KBM-7 (cell line): Measurements from ENCODE around the gene ALG2.
"Not testable (repeated sequence)": the region's sequence is repeated elsewhere in the genome, so short reads cannot be mapped to it uniquely, and the experiment has no call there.

Source experiments
- DNase-seq: peaks from one replicate; pipeline ENCODE4 v3.0.0-alpha.2; 2015
- in situ Hi-C: fragments of 300-500 bp; cut with MboI; formaldehyde crosslinking; loops from 2 replicates; pipeline ENCODE4 v1.14.3; 2020; ENCODE audit warnings: low sequenced_read_pairs, low pct_unique_long_range_greater_than_20kb, mixed read lengths

The ALG2 gene

GRCh38 chr9:99239341-99240060, 17.8 kb upstream of the ALG2 start:
- in situ Hi-C loops = no loop called here
- DNase-seq = no peak

GRCh38 chr9:99238331-99238730, 16.6 kb upstream of the ALG2 start:
- in situ Hi-C loops = no loop called here
- no peak for DNase-seq

- DNase-seq, in situ Hi-C loops: not testable (repeated sequence)
These were observed 16.1 kb upstream of the ALG2 start for GRCh38 chr9:99237849-99238248.

GRCh38 chr9:99237356-99237755, 15.6 kb upstream of the ALG2 start:
- no peak for DNase-seq
- in situ Hi-C loops = no loop called here

GRCh38 chr9:99235926-99236634, 14.3 kb upstream of the ALG2 start:
- in situ Hi-C loops = no loop called here
- no peak for DNase-seq

GRCh38 chr9:99235069-99235468, 13.3 kb upstream of the ALG2 start:
- in situ Hi-C loops = no loop called here
- DNase-seq = no peak

- in situ Hi-C loops = no loop called here
- DNase-seq = no peak
These were observed 12.9 kb upstream of the ALG2 start for GRCh38 chr9:99234618-99235017.

- no peak for DNase-seq
- in situ Hi-C loops = no loop called here
These were observed 10.0 kb upstream of the ALG2 start for GRCh38 chr9:99231711-99232110.

GRCh38 chr9:99230206-99230605, 8.5 kb upstream of the ALG2 start:
- in situ Hi-C loops = no loop called here
- no peak for DNase-seq

GRCh38 chr9:99226054-99226453, 4.3 kb upstream of the ALG2 start:
- in situ Hi-C loops = no loop called here
- DNase-seq = no peak

GRCh38 chr9:99224445-99224844, 2.7 kb upstream of the ALG2 start:
- no peak for DNase-seq
- in situ Hi-C loops = no loop called here

- in situ Hi-C loops = no loop called here
- no peak for DNase-seq
These were observed 901 bp upstream of the ALG2 start for GRCh38 chr9:99222416-99223270.

GRCh38 chr9:99221266-99221620, 499 bp downstream of the ALG2 start:
- in situ Hi-C loops = no loop called here
- no peak for DNase-seq

- in situ Hi-C loops = no loop called here
- DNase-seq = no peak
These were observed 1.7 kb downstream of the ALG2 start for GRCh38 chr9:99220011-99220410.

- in situ Hi-C loops = no loop called here
- DNase-seq = no peak
These were observed 5.7 kb downstream of the ALG2 start for GRCh38 chr9:99216073-99216472.

GRCh38 chr9:99213197-99213596, 8.5 kb downstream of the ALG2 start:
- in situ Hi-C loops = no loop called here
- no peak for DNase-seq

- DNase-seq = no peak
- in situ Hi-C loops = no loop called here
These were observed 10.0 kb downstream of the ALG2 start for GRCh38 chr9:99211746-99212145.

- peak; percentile 14 for DNase-seq
- in situ Hi-C loops = no loop called here
These were observed 11.2 kb downstream of the ALG2 start for GRCh38 chr9:99210572-99210971.

- in situ Hi-C loops = no loop called here
- no peak for DNase-seq
These were observed 20.1 kb downstream of the ALG2 start for GRCh38 chr9:99201603-99202002.

GRCh38 chr9:99199938-99200539, 21.7 kb downstream of the ALG2 start:
- DNase-seq = no peak
- in situ Hi-C loops = loop anchor here (25.0 kb wide), 1 partner anchor 812 kb away; no protein-coding TSS in a partner anchor
